H1 (cell line): ENCODE results near the gene DPY30. TPM values are rescaled to one million over a fixed set of nuclear protein-coding genes. Genes with fewer than 3 reads are reported as not detected.

ENCODE experiments used
- CHD2 ChIP-seq: IDR thresholded peaks from 2 replicates; pipeline ENCODE4 v1.6.1; 2012; ENCODE audit warnings: low read length, improper control_type of control experiment
- CHD7 ChIP-seq: fragments of 300-600 bp; sonication (generic); IDR thresholded peaks from 2 replicates; pipeline ENCODE4 v1.7.1; 2012; ENCODE audit warnings: low read length, moderate library complexity, mild to moderate bottlenecking, inconsistent platforms; ENCODE audit not compliant: insufficient replicate concordance
- CTBP2 ChIP-seq: IDR thresholded peaks from 2 replicates; pipeline ENCODE4 v1.7.0; 2011; ENCODE audit warnings: borderline replicate concordance, mild to moderate bottlenecking, moderate library complexity, mixed read lengths, low read length; ENCODE audit not compliant: insufficient read depth, insufficient read length
- HDAC2 ChIP-seq, 2 experiments: fragments of 300-600 bp in 1 of 2; sonication (generic) in 1 of 2; IDR thresholded peaks; 2 replicates each; pipeline ENCODE4 v1.6.1; 2011 to 2012; ENCODE audit warnings: low read depth in 2 of 2, low read length in 2 of 2, mild to moderate bottlenecking in 2 of 2, moderate library complexity in 2 of 2, borderline replicate concordance in 1 of 2, inconsistent platforms in 1 of 2
- NANOG ChIP-seq: IDR thresholded peaks from 2 replicates; pipeline ENCODE4 v1.6.1; 2011; ENCODE audit warnings: low read length, low read depth, mild to moderate bottlenecking, inconsistent platforms; ENCODE audit not compliant: insufficient read depth, poor library complexity, severe bottlenecking
- RBBP5 ChIP-seq: IDR thresholded peaks from 2 replicates; pipeline ENCODE4 v1.7.1; 2012; ENCODE audit warnings: low read depth, mild to moderate bottlenecking, inconsistent platforms, low read length, moderate library complexity, borderline replicate concordance
- SP4 ChIP-seq: IDR thresholded peaks from 2 replicates; pipeline ENCODE4 v1.6.1; 2012; ENCODE audit warnings: low read length, inconsistent platforms
- SRF ChIP-seq: IDR thresholded peaks from 2 replicates; pipeline ENCODE4 v1.6.1; 2011; ENCODE audit warnings: mild to moderate bottlenecking, low read depth, low read length, moderate library complexity
- SUZ12 ChIP-seq: fragments of 200-600 bp; sonication (generic); IDR thresholded peaks from 2 replicates; pipeline ENCODE4 v1.6.1; 2012; ENCODE audit warnings: mild to moderate bottlenecking, inconsistent platforms, low read length, moderate library complexity, mixed read lengths
- polyA plus RNA-seq, 7 experiments: library from polyadenylated mRNA; depleted of rRNA in 3 of 7; stranded (reverse) in 5 of 7; unstranded in 2 of 7; fragments of >200 nt in 5 of 7; fragments of 200-250 nt in 2 of 7; gene quantifications; 1 replicate in 5 of 7; 2 replicates in 1 of 7; 4 replicates in 1 of 7; pipeline versions ENCODE4 v1.2.1 to v1.2.3, GENCODE V29; 2011 to 2013; ENCODE audit warnings: missing spikeins in 2 of 7, mixed read lengths in 2 of 7
- total RNA-seq: library from RNA; stranded (reverse); fragmentation: NEBNext Ultra II Directional; extraction: Animal tissue kit (Norgen Biotek cat#: 25700); gene quantifications from 2 replicates; pipeline ENCODE4 v1.2.1, GENCODE V29; 2021

The DPY30 gene
- total and polyA plus RNA-seq, 2 of the 8 experiments (the other 6 are each of a cell fraction or from before 2014, with no cell fraction given): 139 to 157 TPM

GRCh38 chr2:32063310-32064020 lies 23.9 kb upstream of the DPY30 start, which contains the start of gene SPAST (continued):
- no peak for TF ChIP-seq CHD7
- no peak for TF ChIP-seq SUZ12
- peak; percentile 35; the same call in 1 of the 2 replicates for TF ChIP-seq CHD2
- 0 out of 2 replicates have a peak, but pooled peaks have one; percentile 25 for TF ChIP-seq RBBP5
- TF ChIP-seq SP4: no peak
- TF ChIP-seq SRF: 0 out of 2 replicates have a peak, but pooled peaks have one; percentile 22
- peak; percentile 78 to 96 for TF ChIP-seq HDAC2 (IDR thresholded peaks at IDR 0.05; ENCODE audit: borderline replicate concordance in 1 of 2, low read depth in 2 of 2, low read length in 2 of 2)
- peak; percentile 44 for TF ChIP-seq CTBP2
- TF ChIP-seq NANOG: no peak
